ENCODE measurements around the gene USP22. TPM values are rescaled to one million over a fixed set of nuclear protein-coding genes. Genes with fewer than 3 reads are reported as not detected.

The USP22 gene
- total RNA-seq, 2 donors from 2014 or later: 379 to 396 TPM

- Mint-ChIP-seq H3K36me3 (ENCODE audit: low read depth) (peaks cover 11% of the 10 kb centered on the region), H3K4me3 (no peak overlapping the region), H3K27me3 (ENCODE audit: insufficient read depth) (no peaks in the 10 kb centered on the region), H3K9me3 (peaks cover 4% of the 10 kb centered on the region), H3K27ac (no peak overlapping the region), H3K4me1 (peaks cover 6% of the 10 kb centered on the region)
- Histone ChIP-seq H3K27ac (ENCODE audit: low read depth, low read length) (no peak overlapping the region), H3K27me3 (ENCODE audit: control insufficient read depth, insufficient read depth, low read length, poor library complexity, severe bottlenecking) (no peaks in the 10 kb centered on the region), H3K9ac (ENCODE audit: extremely low read depth, low read length, poor library complexity, severe bottlenecking) (no peak overlapping the region), H3K4me1 (ENCODE audit: control insufficient read depth, insufficient read depth, low read length) (no peaks in the 10 kb centered on the region), H3K4me3 (ENCODE audit: low read length) (no peak overlapping the region), H3K36me3 (ENCODE audit: control insufficient read depth, insufficient read depth, low read length) (peaks cover 17% of the 10 kb centered on the region), H3K9me3 (ENCODE audit: control insufficient read depth, low read length) (no peaks in the 10 kb centered on the region)
- DNase-seq: peak; percentile 58
- TF ChIP-seq, protein P1, sequence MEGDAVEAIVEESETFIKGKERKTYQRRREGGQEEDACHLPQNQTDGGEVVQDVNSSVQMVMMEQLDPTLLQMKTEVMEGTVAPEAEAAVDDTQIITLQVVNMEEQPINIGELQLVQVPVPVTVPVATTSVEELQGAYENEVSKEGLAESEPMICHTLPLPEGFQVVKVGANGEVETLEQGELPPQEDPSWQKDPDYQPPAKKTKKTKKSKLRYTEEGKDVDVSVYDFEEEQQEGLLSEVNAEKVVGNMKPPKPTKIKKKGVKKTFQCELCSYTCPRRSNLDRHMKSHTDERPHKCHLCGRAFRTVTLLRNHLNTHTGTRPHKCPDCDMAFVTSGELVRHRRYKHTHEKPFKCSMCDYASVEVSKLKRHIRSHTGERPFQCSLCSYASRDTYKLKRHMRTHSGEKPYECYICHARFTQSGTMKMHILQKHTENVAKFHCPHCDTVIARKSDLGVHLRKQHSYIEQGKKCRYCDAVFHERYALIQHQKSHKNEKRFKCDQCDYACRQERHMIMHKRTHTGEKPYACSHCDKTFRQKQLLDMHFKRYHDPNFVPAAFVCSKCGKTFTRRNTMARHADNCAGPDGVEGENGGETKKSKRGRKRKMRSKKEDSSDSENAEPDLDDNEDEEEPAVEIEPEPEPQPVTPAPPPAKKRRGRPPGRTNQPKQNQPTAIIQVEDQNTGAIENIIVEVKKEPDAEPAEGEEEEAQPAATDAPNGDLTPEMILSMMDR (conservative IDR thresholded peaks at IDR 0.05): no peak
- 90 to 92% methylated on average over 2 to 6 of the region's 6 CpGs for WGBS, 2 experiments (ENCODE audit: insufficient coverage in 1 of 2, insufficient read length in 1 of 2)
Measured at GRCh38 chr17:20994779-20995149, 48.0 kb downstream of the USP22 start.

GRCh38 chr17:20993863-20994778, 48.7 kb downstream of the USP22 start:
- Mint-ChIP-seq H3K4me3 (no peak overlapping the region), H3K27ac (peak overlapping the region; percentile 98), H3K4me1 (peaks cover 9% of the 10 kb centered on the region), H3K36me3 (ENCODE audit: low read depth) (peaks cover 5% of the 10 kb centered on the region), H3K27me3 (ENCODE audit: insufficient read depth) (no peaks in the 10 kb centered on the region), H3K9me3 (peaks cover 4% of the 10 kb centered on the region)
- Histone ChIP-seq H3K4me3 (ENCODE audit: low read length) (no peak overlapping the region), H3K36me3 (ENCODE audit: control insufficient read depth, insufficient read depth, low read length) (peaks cover 10% of the 10 kb centered on the region), H3K27me3 (ENCODE audit: control insufficient read depth, insufficient read depth, low read length, poor library complexity, severe bottlenecking) (no peaks in the 10 kb centered on the region), H3K27ac (ENCODE audit: low read depth, low read length) (peak overlapping the region; percentile 98), H3K9ac (ENCODE audit: extremely low read depth, low read length, poor library complexity, severe bottlenecking) (no peak overlapping the region), H3K9me3 (ENCODE audit: control insufficient read depth, low read length) (no peaks in the 10 kb centered on the region), H3K4me1 (ENCODE audit: control insufficient read depth, insufficient read depth, low read length) (no peaks in the 10 kb centered on the region)
- WGBS, 2 experiments (ENCODE audit: insufficient coverage in 1 of 2, insufficient read length in 1 of 2): 92 to 99% methylated on average over 10 to 18 of the region's 18 CpGs
- TF ChIP-seq, protein P1 (conservative IDR thresholded peaks at IDR 0.05): no peak
- peak; percentile 54 for DNase-seq

DNA sequence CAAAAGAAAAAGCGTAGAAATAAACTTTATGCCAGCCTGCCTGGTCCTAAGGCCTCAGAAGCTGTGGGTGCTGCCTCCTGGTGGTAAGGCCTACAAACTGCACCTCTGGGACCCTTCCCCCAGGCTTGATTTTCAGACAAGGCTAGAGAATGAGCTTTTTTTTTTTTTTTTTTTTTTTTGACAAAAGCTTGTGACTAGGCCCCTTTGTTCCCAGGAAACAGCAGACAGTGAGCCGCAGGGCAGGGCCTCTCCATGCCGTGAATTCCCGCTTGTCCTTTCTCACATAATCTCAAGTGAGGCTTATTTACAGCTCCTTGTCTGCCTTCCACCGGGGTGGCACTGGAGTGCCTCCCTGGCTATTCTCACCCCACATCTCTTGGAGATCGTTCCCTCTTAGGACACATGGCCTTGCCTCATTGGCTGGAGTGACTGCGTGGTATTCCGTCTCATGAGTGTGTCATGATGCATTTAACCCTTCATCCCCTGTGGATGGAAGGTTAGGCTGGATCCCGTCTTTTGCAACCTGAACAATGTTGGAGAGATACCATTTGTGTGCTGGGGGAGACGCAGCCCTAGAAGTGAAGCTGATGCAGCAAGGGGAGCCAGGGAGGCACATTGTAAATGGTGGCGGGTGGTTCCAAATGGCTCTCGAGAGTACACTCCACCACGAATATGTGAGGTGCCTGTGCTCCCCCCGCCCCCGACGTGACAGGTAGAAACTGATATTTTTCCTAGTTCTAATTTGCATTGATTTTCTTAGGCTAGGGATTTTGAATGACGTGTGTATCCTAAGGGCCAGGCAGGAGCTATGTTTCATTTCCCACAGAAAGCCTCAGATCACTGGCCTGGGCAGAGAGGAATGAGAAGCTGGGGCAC, 49.6 kb downstream of the USP22 start:
- WGBS, 2 experiments (ENCODE audit: insufficient coverage in 1 of 2, insufficient read length in 1 of 2): 65 to 66% methylated on average over 16 to 17 of the region's 17 CpGs
- peak; percentile 98 for DNase-seq
- Mint-ChIP-seq H3K9me3 (peaks cover 4% of the 10 kb centered on the region), H3K27me3 (ENCODE audit: insufficient read depth) (no peaks in the 10 kb centered on the region), H3K4me1 (peaks cover 9% of the 10 kb centered on the region), H3K36me3 (ENCODE audit: low read depth) (no peaks in the 10 kb centered on the region), H3K27ac (peak overlapping the region; percentile 98), H3K4me3 (no peak overlapping the region)
- Histone ChIP-seq H3K27me3 (ENCODE audit: control insufficient read depth, insufficient read depth, low read length, poor library complexity, severe bottlenecking) (no peaks in the 10 kb centered on the region), H3K4me1 (ENCODE audit: control insufficient read depth, insufficient read depth, low read length) (no peaks in the 10 kb centered on the region), H3K4me3 (ENCODE audit: low read length) (no peak overlapping the region), H3K9ac (ENCODE audit: extremely low read depth, low read length, poor library complexity, severe bottlenecking) (peak overlapping the region; percentile 54), H3K36me3 (ENCODE audit: control insufficient read depth, insufficient read depth, low read length) (peaks cover 1% of the 10 kb centered on the region), H3K27ac (ENCODE audit: low read depth, low read length) (peak overlapping the region; percentile 98), H3K9me3 (ENCODE audit: control insufficient read depth, low read length) (no peaks in the 10 kb centered on the region)
- TF ChIP-seq, protein P1 (conservative IDR thresholded peaks at IDR 0.05): peak; percentile 92
